ENCODE results near the gene GLT1D1. TPM values are rescaled to one million over a fixed set of nuclear protein-coding genes. Genes with fewer than 3 reads are reported as not detected.
"Not testable (repeated sequence)": the region's sequence is repeated elsewhere in the genome, so short reads cannot be mapped to it uniquely, and the experiment has no call there.

The GLT1D1 gene
- polyA plus RNA-seq, 1 of the 3 experiments (the other 2 are of a cell fraction) = 0.05 TPM

- POLR2A ChIA-PET = no interaction called here
- no peaks in the 10 kb centered on the region for H3K9me3 ChIP-seq
- 95% methylated on average over 8 of the region's 8 CpGs for WGBS (ENCODE audit: low lambda C conversion rate)
- H3K4me3 ChIP-seq (ENCODE audit: low read depth in 2 of 2, low read length in 1 of 2) = no peak overlapping the region
- H3K4me1 ChIP-seq (ENCODE audit: control insufficient read depth in 1 of 2, insufficient read depth in 2 of 2, low read depth in 1 of 2, low read length in 1 of 2) = peaks cover 0 to 6% of the 10 kb centered on the region in 2 experiments; a peak in 2 of 4 replicates
- H2AFZ ChIP-seq (ENCODE audit: low read depth) = no peak overlapping the region
- H3F3A ChIP-seq (replicated peaks; ENCODE audit: insufficient read depth) = peaks cover 17% of the 10 kb centered on the region
- no peak for DNase-seq
- no peak overlapping the region for H3K27ac ChIP-seq (ENCODE audit: low read depth in 2 of 2, low read length in 1 of 2)
- H4K20me1 ChIP-seq (ENCODE audit: insufficient read depth) = peaks cover 6% of the 10 kb centered on the region
- H3K27me3 ChIP-seq (ENCODE audit: insufficient read depth) = no peaks in the 10 kb centered on the region
- H3K9me2 ChIP-seq = no peaks in the 10 kb centered on the region
- peaks cover 53% of the 10 kb centered on the region for H3K79me2 ChIP-seq (ENCODE audit: insufficient read depth)
- H3K4me2 ChIP-seq = no peak overlapping the region
- CTCF ChIA-PET = interaction anchor here (1.4 kb wide), 1 partner anchor 10 kb away, joined by 7 read pairs; no protein-coding TSS in a partner anchor
- H3K9ac ChIP-seq = no peak overlapping the region
- peaks cover 51 to 59% of the 10 kb centered on the region in 2 experiments for H3K36me3 ChIP-seq (replicated peaks in 1 of 2; ENCODE audit: control insufficient read depth in 1 of 2, insufficient read depth in 2 of 2, low read length in 1 of 2)
- TF ChIP-seq NRF1 (IDR thresholded peaks at IDR 0.05; ENCODE audit: low read depth, low read length) (no peak), PBX3 (IDR thresholded peaks at IDR 0.05) (no peak), YY1 (IDR thresholded peaks at IDR 0.05; ENCODE audit: low read depth) (no peak), MEF2A (IDR thresholded peaks at IDR 0.05; ENCODE audit: borderline replicate concordance, low read depth) (no peak), FOSL2 (IDR thresholded peaks at IDR 0.05; ENCODE audit: borderline replicate concordance, low read depth) (no peak), CTCF (IDR thresholded peaks at IDR 0.05) (no peak), USF1 (IDR thresholded peaks at IDR 0.05; ENCODE audit: borderline replicate concordance, low read depth) (no peak), EP300 (IDR thresholded peaks at IDR 0.05; ENCODE audit: borderline replicate concordance in 1 of 2, low read depth in 1 of 2, low read length in 1 of 2) (no peak), ELF1 (IDR thresholded peaks at IDR 0.05) (no peak), RFX5 (IDR thresholded peaks at IDR 0.05; ENCODE audit: low read length) (no peak), IRF3 (IDR thresholded peaks at IDR 0.05; ENCODE audit: low read depth, low read length) (no peak), GATA2 (CRISPR knock-in tag; IDR thresholded peaks at IDR 0.05) (no peak), RCOR1 (IDR thresholded peaks at IDR 0.05; ENCODE audit: low read length) (no peak), EZH2phosphoT487 (IDR thresholded peaks at IDR 0.05; ENCODE audit: borderline replicate concordance, low read depth) (no peak), GABPA (IDR thresholded peaks at IDR 0.05; ENCODE audit: low read depth) (no peak), CHD2 (IDR thresholded peaks at IDR 0.05; ENCODE audit: low read length, partially characterized antibody) (no peak), POLR2AphosphoS5 (IDR thresholded peaks at IDR 0.05; ENCODE audit: low read depth, low read length) (no peak), SIN3A (IDR thresholded peaks at IDR 0.05; ENCODE audit: borderline replicate concordance, low read depth, low read length) (no peak), RXRA (IDR thresholded peaks at IDR 0.05; ENCODE audit: borderline replicate concordance, low read depth) (no peak)
These were observed 48.5 kb upstream of the GLT1D1 start for GRCh38 chr12:128804762-128805161.

- H3K9me2 ChIP-seq; H3K27me3 ChIP-seq (ENCODE audit: insufficient read depth); H3K4me1 ChIP-seq (ENCODE audit: control insufficient read depth in 1 of 2, insufficient read depth in 2 of 2, low read depth in 1 of 2, low read length in 1 of 2); H2AFZ ChIP-seq (ENCODE audit: low read depth); POLR2A ChIA-PET; H3K9me3 ChIP-seq; H3K4me3 ChIP-seq (ENCODE audit: low read depth in 2 of 2, low read length in 1 of 2); H3K9ac ChIP-seq; DNase-seq; H3K4me2 ChIP-seq; H3K27ac ChIP-seq (ENCODE audit: low read depth in 2 of 2, low read length in 1 of 2); H4K20me1 ChIP-seq (ENCODE audit: insufficient read depth): not testable (repeated sequence)
- over 99% methylated on average over 5 of the region's 5 CpGs for WGBS (ENCODE audit: low lambda C conversion rate)
- peaks cover 57% of the 10 kb centered on the region for H3K79me2 ChIP-seq (ENCODE audit: insufficient read depth)
- CTCF ChIA-PET = interaction anchor here (0.8 to 1.4 kb wide), 2 partner anchors 11 to 20 kb away, joined by 3 to 7 read pairs; no protein-coding TSS in a partner anchor
- H3F3A ChIP-seq (replicated peaks; ENCODE audit: insufficient read depth) = peaks cover 17% of the 10 kb centered on the region
- H3K36me3 ChIP-seq (replicated peaks in 1 of 2; ENCODE audit: control insufficient read depth in 1 of 2, insufficient read depth in 2 of 2, low read length in 1 of 2) = peaks cover 47 to 56% of the 10 kb centered on the region in 2 experiments
These were observed 47.9 kb upstream of the GLT1D1 start for GRCh38 chr12:128805406-128805805.
